ENCODE measurements around the gene NAV2.

NAV2 gene

GRCh38 chr11:19963697-19964387, 251.2 kb downstream of the NAV2 start:
- in situ Hi-C loops (cut with MboI; ENCODE audit: low sequenced_read_pairs) = no loop called here

GRCh38 chr11:19966441-19966840, 253.8 kb downstream of the NAV2 start:
- in situ Hi-C loops (cut with MboI; ENCODE audit: low sequenced_read_pairs) = no loop called here

GRCh38 chr11:19966927-19967326, 254.3 kb downstream of the NAV2 start:
- in situ Hi-C loops (cut with MboI; ENCODE audit: low sequenced_read_pairs) = no loop called here

- in situ Hi-C loops (cut with MboI; ENCODE audit: low sequenced_read_pairs) = no loop called here
Measured at GRCh38 chr11:19967787-19968186, 255.2 kb downstream of the NAV2 start.

- in situ Hi-C loops (cut with MboI; ENCODE audit: low sequenced_read_pairs) = no loop called here
Measured at GRCh38 chr11:19968860-19969259, 256.2 kb downstream of the NAV2 start.

GRCh38 chr11:19970944-19971343, 258.3 kb downstream of the NAV2 start:
- in situ Hi-C loops (cut with MboI; ENCODE audit: low sequenced_read_pairs) = no loop called here

- in situ Hi-C loops (cut with MboI; ENCODE audit: low sequenced_read_pairs) = no loop called here
Measured at GRCh38 chr11:19972091-19972490, 259.5 kb downstream of the NAV2 start.

GRCh38 chr11:19972651-19973050, 260.0 kb downstream of the NAV2 start:
- in situ Hi-C loops (cut with MboI; ENCODE audit: low sequenced_read_pairs) = no loop called here

GRCh38 chr11:19973136-19973635, 260.5 kb downstream of the NAV2 start:
- in situ Hi-C loops (cut with MboI; ENCODE audit: low sequenced_read_pairs) = no loop called here

- in situ Hi-C loops (cut with MboI; ENCODE audit: low sequenced_read_pairs) = no loop called here
Measured at GRCh38 chr11:19974886-19975285, 262.2 kb downstream of the NAV2 start.

- in situ Hi-C loops (cut with MboI; ENCODE audit: low sequenced_read_pairs) = no loop called here
Measured at GRCh38 chr11:19975414-19975990, 262.9 kb downstream of the NAV2 start.

GRCh38 chr11:19976281-19976941, 263.8 kb downstream of the NAV2 start:
- in situ Hi-C loops (cut with MboI; ENCODE audit: low sequenced_read_pairs) = no loop called here

- in situ Hi-C loops (cut with MboI; ENCODE audit: low sequenced_read_pairs) = no loop called here
Measured at GRCh38 chr11:19977941-19978340, 265.3 kb downstream of the NAV2 start.

- in situ Hi-C loops (cut with MboI; ENCODE audit: low sequenced_read_pairs) = no loop called here
Measured at GRCh38 chr11:19978668-19979518, 266.3 kb downstream of the NAV2 start.

GRCh38 chr11:19979519-19979845, 266.8 kb downstream of the NAV2 start:
- in situ Hi-C loops (cut with MboI; ENCODE audit: low sequenced_read_pairs) = no loop called here

- in situ Hi-C loops (cut with MboI; ENCODE audit: low sequenced_read_pairs) = no loop called here
Measured at GRCh38 chr11:19980388-19980787, 267.8 kb downstream of the NAV2 start.

GRCh38 chr11:19980957-19981669, 268.5 kb downstream of the NAV2 start:
- in situ Hi-C loops (cut with MboI; ENCODE audit: low sequenced_read_pairs) = no loop called here

- in situ Hi-C loops (cut with MboI; ENCODE audit: low sequenced_read_pairs) = no loop called here
Measured at GRCh38 chr11:19982774-19983495, 270.3 kb downstream of the NAV2 start.

GRCh38 chr11:19984048-19984742, 271.6 kb downstream of the NAV2 start:
- in situ Hi-C loops (cut with MboI; ENCODE audit: low sequenced_read_pairs) = no loop called here
